GM18951 (cell line): ENCODE measurements around the gene KIF26B.

Experiments used
- POLR2A ChIP-seq: IDR thresholded peaks from 4 replicates; pipeline ENCODE4 v1.6.1; 2011; ENCODE audit warnings: mild to moderate bottlenecking; ENCODE audit not compliant: insufficient read length, insufficient read depth; ENCODE audit errors: extremely low read depth
- in situ Hi-C: fragments of 300-500 bp; cut with MboI; formaldehyde crosslinking; loops from one replicate; pipeline ENCODE4 v1.12.0; 2022; ENCODE audit warnings: low sequenced_read_pairs, mixed read lengths, inconsistent platforms; ENCODE audit not compliant: unreplicated experiment

KIF26B gene

DNA sequence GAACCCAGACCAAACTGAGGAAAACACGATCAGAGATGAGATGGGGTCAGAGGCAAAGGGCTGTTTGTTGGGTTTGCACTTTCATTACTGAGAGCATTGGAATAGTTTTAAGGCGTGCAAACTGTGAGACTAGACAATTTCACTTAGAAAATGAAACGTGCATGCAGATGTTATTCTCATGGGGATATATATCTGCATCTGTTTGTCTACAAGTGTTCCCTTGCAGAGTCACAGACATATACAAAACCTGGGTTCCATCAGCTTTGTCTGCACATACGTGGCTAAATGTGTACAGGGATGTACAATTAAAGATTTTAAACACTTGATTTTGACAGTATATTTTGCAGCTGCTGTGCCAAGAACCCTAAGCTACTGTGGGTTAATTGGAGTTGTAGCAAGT, 355.4 kb downstream of the KIF26B start:
- in situ Hi-C loops = no loop called here
- no peak for TF ChIP-seq POLR2A

DNA sequence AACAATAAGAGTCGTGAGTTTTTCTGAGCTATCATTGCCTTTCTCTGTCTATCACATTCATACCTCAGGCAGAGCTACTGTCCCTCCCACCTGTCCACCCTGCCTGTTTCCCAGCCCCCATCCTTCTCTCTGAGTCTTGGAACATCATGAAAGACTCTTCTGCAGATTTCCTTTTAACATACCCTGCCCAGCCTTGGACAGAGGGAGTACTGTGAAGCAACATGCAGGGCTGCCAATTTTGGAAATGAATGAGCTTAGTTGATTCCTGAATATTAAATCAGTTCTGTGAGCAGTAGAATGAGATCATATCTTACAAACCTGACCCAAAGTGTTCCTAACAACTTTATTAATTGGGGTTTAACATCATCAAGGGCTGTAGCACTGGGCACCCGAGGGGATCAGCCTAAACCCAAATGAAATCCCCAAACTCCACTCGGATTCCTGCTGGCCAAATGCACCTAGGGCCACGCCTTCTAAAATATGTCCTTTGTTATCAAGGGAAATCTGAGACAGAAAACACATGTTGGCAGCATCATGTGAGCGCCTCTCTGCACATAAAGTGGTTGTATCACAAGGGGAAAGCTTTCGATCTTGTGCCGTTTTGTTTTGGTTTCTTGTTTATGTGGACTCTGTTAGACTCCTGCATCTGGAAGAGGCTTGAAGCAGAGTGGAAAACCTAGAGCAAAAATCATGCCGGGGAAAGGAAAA, 357.6 kb downstream of the KIF26B start:
- in situ Hi-C loops = no loop called here
- no peak for TF ChIP-seq POLR2A

DNA sequence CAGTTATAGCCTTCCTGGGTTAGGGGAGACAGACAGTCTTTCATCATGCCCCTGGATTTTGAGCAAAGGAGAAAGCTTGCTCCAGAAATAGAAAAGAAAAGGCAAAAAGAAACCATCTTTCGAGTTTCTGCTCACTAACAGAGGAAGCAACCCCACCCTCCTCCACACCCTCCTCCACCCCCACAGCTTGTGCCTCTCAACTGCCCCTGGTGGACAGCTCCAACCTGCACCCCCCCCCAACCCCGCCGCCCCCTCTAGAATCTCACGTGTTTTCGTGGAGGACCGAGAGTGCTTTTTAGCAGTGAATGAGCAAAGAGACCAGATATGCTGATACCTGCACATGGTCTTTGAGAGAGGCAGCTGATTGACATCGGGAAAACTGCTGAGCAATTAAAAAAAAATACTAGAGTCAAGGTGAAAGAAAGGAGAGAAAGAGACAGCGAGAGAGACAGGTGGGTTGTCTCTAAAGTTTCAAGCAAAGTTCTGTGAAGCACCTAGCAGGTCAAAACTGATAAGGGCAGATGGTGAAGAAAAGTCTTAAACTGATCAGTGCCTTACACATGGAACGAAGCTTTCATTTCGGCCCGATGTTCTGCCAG, 358.3 kb downstream of the KIF26B start:
- in situ Hi-C loops = no loop called here
- no peak for TF ChIP-seq POLR2A

DNA sequence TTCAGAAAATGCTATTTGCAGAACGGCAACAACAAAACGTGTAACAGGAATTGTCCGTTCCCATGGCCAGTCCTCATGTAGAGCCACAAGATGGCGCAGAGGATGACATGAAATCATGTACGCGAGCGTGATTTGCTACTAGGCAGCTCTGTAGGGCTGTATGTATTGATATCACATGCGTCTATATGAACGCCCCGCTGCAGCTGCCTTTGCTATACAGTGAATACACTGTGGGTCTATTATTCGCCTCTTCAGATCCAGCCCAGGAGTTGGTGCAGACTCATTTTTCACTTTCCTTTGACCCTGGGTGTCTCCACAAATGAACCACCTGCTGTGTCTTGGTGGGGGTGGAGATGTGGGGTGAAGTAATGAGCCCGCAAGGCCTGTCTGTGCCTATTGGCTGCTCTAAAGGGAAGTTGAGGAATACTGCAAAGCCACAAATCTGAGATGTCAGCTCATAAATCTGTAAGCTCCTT, 361.5 kb downstream of the KIF26B start:
- in situ Hi-C loops = no loop called here
- TF ChIP-seq POLR2A = no peak

DNA sequence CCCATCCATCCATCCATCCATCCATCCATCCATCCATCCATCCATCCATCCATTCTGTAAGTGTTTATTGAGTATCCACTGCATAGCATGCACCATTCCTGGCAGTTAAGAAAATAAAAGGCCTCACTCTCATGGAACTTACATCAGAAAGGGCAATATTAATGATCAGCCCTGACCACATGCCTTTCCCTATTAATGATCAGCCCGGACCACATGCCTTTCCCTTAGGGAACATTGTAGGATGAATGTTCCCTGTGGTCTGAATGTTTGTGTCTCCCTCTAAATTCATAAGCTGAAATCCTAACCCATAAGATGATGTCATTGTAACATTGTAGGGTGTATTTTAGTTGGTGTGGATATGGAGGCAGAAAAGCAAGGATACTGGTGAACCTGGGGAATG, 365.8 kb downstream of the KIF26B start:
- TF ChIP-seq POLR2A = no peak
- in situ Hi-C loops = no loop called here

DNA sequence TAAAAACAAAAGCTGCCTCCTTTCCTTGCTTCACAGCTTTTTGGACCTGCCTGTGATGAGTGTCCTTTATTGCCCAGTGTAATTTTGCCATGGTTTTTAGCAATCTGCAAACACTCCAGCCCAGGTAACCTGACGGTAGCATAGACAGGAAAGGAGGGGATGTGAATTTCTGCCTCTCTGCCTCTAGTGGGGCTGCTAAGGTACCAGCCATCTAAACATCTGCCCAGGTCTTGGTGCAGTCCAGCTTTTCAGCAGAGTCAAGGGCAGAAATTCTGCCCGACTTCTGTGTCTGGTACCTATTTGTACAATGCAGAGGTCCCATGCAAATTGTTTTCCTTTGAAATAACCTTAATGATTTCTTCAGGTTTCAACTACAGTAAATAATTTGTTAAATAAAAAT, 371.4 kb downstream of the KIF26B start:
- TF ChIP-seq POLR2A = no peak
- in situ Hi-C loops = no loop called here

DNA sequence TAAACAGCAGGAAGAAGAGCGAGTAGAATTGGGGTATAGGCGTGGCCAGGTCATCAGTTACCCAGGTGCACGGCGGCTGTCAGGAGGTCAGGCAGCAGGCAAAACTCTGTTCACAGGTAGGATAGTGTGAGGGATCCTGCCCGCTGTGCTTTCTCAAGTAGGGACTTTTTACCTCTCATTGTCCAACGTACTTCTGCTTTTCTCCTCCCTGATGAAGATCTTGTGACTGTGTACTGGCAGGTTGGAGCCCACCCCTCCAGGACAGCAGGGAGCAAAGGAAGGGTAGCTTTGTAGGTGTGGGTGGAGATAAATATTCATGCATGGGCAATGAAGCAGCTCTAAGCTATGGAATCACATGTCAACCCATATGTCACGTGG, 373.5 kb downstream of the KIF26B start:
- TF ChIP-seq POLR2A = no peak
- in situ Hi-C loops = no loop called here

DNA sequence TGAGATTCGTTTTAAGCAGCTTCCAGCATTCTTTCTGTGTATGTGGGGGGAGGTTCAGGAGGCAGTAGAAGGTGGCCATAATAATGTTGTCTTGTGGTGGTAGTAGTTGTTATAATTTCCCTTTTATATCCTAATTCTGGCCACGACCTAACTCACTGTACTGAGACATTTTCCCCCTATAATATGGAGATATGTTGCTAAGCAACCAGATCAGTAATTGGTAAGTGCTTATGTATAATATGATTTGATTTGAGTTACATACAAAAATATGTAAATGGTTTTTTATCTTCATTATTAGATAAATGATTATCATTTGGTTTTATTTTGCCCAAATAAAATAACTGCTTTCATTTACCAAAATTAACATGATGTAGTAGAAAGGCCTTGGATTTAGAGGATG, 376.2 kb downstream of the KIF26B start:
- in situ Hi-C loops = no loop called here
- TF ChIP-seq POLR2A = no peak

DNA sequence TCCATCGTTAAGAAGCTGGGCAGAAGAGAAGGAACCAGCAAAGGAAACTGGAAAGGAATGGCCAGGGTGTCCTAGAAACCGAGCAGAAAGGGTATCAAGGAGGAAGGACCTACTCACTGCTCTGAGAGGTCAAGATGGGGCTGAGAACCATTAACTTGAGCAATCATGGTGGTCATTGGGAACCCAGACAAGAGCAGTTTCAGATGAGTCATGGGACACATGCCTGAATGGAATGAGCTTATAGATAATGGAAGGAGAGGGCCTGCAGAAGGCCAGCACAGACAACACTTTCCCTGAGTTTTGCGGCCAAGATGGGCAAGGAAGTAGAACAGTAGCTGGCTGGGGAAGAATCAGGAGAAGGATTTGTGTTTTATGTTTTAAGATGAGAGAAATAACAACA, 383.2 kb downstream of the KIF26B start:
- in situ Hi-C loops = no loop called here
- TF ChIP-seq POLR2A = no peak

DNA sequence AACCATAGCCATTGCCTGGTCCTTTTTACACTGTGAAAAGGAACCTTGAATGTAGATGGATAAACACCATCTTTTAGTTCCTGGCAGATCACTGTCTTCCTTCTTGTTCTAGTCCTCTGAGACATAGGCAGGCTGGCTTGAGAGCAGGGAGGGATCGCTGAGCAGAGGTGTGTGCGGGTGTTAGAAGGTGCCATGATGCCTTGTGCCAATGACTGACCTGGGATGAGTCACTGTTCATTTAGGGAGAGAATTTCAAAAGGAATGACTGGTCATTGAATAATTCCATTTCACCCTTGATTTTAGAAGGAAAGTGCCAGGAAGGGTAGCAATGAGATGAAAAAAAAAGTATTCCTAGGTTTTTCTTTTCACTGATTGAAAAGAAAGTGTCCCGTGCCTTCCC, 383.9 kb downstream of the KIF26B start:
- no peak for TF ChIP-seq POLR2A
- in situ Hi-C loops = no loop called here

DNA sequence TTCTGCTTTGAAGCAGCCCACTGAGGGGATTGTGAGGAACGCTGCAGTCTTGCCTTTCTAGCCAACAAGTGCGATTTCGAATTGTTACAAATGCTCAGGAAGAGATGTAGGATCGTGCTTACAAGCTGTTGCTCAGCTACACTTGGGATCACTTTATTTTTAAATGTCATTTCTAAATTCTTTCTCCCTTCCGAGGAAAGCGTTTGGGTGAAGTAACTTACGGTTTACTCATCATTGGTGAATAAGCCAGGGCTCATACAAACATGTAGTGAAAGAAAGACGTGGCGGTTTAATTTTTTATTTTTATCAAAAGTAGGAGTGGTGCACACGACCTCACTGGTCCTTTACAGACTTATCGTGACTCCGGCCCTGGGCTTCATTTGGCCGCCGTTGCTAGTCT, 386.6 kb downstream of the KIF26B start:
- TF ChIP-seq POLR2A = no peak
- in situ Hi-C loops = no loop called here

DNA sequence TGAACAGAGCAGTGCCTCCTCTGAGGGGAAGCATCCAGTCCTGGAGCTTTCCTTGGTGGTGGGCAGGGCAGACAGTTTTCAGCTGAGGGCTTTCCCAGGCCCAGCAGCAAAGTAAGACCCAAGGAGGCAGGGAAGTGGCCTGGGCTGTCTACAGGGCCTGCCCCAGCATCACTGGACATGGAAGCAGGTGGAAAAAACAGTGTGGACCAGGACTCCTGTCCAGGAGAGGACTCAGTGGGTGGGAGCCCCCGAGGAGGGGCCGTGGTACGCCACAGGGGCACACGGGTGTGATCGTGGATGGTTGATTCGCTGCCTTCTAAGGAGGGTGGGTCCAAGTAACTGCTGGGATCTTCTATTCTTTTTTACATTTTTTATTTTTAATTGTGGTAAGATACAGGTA, 387.6 kb downstream of the KIF26B start:
- in situ Hi-C loops = no loop called here

DNA sequence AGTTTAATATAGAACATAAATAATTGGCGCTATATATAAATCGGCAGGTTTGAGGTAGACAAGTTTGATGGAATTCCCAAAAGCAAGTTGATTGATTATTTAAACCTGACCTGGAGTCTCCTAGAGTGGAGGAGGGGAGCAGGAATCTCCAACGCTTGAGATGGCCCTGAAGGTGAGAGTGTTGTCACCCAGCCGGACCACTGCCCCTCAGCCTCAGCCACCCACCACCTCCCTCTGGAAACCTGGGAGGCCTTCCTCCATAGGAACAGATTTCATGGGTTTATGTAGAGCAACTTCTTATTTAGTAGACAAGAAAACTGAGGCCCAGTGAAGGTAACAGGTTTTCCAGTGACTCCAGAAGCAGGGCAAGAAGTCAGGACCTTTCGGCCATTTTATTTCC, 389.5 kb downstream of the KIF26B start:
- in situ Hi-C loops = no loop called here
- TF ChIP-seq POLR2A = no peak

More for the DNA sequence above, 387.6 kb downstream of the KIF26B start:
- no peak for TF ChIP-seq POLR2A

DNA sequence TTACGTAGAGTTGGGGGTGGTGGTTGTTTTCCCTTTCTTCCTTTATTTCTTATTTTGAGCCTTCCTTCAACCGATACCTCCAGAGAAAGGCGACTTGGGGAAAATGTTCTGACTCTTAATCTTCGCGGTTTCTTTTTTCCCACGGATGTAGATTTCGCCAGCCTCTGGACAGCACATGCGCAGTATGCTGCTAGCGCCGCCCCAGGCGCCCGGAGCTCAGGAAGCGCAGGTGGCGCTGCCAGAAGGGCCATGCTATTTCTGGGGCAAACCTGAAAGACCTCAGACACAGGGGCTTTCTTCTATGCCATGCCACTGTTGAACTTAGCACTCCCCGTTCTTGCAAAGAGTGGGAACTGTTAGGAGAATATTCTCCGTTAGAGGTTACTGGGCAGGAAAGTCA, 392.1 kb downstream of the KIF26B start:
- no peak for TF ChIP-seq POLR2A
- in situ Hi-C loops = no loop called here

DNA sequence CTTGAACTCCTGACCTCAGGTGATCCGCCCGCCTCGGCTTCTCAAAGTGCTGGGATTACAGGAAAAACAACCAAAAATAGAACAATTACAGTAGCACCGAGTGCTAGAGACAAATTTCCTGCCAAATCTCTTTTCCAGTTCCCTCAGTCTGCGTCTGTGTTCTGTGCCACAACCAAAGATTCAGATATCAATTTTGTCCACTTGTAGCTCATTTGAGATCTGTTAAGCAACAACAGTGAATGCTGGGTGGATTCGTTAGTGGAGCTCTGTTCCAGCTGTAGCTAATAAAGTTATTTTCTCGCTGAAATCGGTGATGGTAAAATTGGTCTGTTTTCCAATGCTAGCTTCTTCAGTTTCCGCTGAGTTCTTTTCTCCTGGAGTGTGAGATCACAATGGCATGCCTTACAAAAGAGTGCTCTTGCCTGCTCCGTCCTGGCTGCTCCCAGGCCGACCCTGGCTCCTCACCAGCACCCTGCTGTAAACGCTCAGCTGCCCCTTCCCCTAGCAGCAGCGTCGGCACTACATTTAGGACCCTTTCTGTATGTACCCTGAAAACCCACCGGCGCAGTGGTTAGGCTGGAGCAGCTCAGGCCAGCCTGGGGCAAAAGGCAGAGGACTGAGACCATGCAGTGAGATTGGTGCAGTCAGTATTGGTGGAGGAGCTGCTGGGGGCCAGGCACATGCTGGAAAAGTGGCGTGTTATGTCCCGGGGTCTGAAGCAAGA, 395.4 kb downstream of the KIF26B start:
- in situ Hi-C loops = no loop called here
- TF ChIP-seq POLR2A = no peak

DNA sequence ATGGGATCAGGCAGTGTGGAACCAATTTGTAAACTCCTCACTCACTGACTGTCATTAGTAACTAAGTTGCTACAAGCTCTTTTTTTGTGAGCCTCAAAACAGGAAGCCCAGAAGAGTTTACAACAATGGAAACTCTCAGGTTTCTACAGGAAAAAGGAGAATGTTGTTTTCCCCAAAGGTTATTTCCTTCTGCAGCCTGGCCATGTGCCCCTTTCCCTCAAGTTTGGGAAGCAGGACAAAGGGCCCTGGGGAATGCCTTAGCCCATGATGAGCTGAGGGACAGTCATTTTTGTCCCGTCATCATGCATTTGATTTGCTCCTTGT, 395.9 kb downstream of the KIF26B start:
- in situ Hi-C loops = no loop called here

More for the DNA sequence above, 395.9 kb downstream of the KIF26B start:
- TF ChIP-seq POLR2A = no peak
